GM12872 (cell line): Measurements from ENCODE around the gene HOXA10.
A peak's percentile ranks its signal among the peaks of the same experiment; 100 is the strongest.

Source experiments
- CTCF ChIP-seq: IDR thresholded peaks from 3 replicates; pipeline ENCODE4 v1.5.1; 2011; ENCODE audit warnings: low read depth, mild to moderate bottlenecking, low read length, moderate library complexity; ENCODE audit not compliant: insufficient read depth

Gene HOXA10

DNA sequence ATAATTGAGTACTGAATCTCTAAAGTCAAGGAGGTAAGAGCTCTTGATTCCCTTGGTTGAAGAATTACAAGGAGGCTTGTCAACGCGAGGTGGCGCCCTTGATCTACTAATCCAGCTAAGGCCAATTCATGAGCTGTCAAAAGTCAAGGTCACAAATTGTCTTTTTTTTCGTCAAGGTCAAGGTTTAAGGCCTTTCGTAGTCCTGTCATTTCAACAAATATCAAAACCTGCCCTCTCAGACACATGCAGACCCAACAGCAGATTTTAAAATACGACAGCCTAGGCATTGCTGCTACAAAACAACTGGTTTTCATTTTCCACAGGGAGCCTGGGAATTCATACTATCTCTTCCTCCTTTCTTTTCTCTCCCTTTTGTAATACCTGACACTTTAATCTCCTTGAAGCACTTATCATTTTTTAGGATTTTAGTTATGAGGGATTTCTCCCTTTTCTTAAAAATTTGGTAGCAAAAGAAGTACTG is 22.2 kb upstream of the HOXA10 start:
- peak; percentile 79 for TF ChIP-seq CTCF

DNA sequence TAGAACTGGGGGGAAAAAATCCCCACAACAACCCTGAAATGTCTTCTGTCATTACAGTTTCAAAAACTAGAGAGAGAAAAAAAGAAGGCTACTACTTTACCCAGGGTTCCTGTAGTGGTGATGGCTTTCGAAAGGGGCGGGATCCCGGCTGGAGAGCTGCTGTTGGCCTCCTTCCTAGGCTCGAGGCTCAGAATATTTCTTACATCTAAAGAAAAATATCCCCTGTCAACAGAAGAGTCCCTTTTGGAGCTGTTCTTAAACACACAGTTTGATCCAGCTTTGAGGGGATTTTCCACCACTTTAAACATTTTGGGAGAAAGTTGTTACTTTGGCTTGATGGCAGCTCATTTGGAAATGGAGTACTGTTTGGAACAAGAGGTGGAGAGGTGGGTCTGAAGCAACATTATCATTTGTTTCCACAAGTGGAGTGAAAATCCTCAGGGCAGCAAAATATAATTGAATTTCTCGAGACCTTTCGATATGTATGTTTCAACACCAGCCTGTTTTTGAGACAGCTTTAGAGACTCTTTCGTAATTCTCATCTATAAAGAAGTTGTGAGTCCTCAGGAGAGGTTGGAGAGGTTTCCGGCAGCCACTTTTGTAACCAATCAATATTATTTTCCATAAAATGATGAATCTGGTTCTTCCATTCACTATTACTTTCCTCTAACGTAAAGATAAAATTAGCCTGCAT is 20.7 kb upstream of the HOXA10 start:
- TF ChIP-seq CTCF = no peak

- TF ChIP-seq CTCF = no peak
These were observed 19.9 kb upstream of the HOXA10 start for GRCh38 chr7:27194002-27194352.

GRCh38 chr7:27193335-27194001 is 19.3 kb upstream of the HOXA10 start:
- no peak for TF ChIP-seq CTCF

- TF ChIP-seq CTCF = no peak
These were observed 18.6 kb upstream of the HOXA10 start for GRCh38 chr7:27192546-27193334.

GRCh38 chr7:27191833-27192545 is 17.9 kb upstream of the HOXA10 start:
- no peak for TF ChIP-seq CTCF
